DND-41 (cell line): ENCODE data around the gene PLCD1.

Source experiments
- ATAC-seq: fragments of 200-7000 bp; cut with Tn5 transposase; 3 replicates; pipeline ENCODE4 v1.9.1; 2021; ENCODE audit warnings: low read depth; ENCODE audit not compliant: insufficient read depth
- DNase-seq: peaks from one replicate; pipeline ENCODE4 v3.0.0-alpha.2; 2020
- H2AFZ ChIP-seq: 2 replicates; pipeline ENCODE4 v1.6.0; 2012; ENCODE audit warnings: low read depth, low read length
- H3K27ac ChIP-seq: 2 replicates; pipeline ENCODE4 v1.5.1; 2012; ENCODE audit warnings: low read length, inconsistent platforms
- H3K27me3 ChIP-seq: fragments of 200-600 bp; sonication (generic); 2 replicates; pipeline ENCODE4 v1.6.0; 2012; ENCODE audit warnings: low read length, mild to moderate bottlenecking, inconsistent platforms; ENCODE audit not compliant: insufficient read depth, poor library complexity
- H3K36me3 ChIP-seq: 2 replicates; pipeline ENCODE4 v1.5.1; 2012; ENCODE audit warnings: low read length, inconsistent platforms; ENCODE audit not compliant: insufficient read depth
- H3K4me1 ChIP-seq: 2 replicates; pipeline ENCODE4 v1.5.1; 2012; ENCODE audit warnings: mild to moderate bottlenecking, low read length; ENCODE audit not compliant: insufficient read depth
- H3K4me2 ChIP-seq: 2 replicates; pipeline ENCODE4 v1.6.0; 2012; ENCODE audit warnings: mild to moderate bottlenecking, moderate library complexity, low read length, inconsistent platforms; ENCODE audit not compliant: insufficient read depth
- H3K4me3 ChIP-seq, 2 experiments: fragments of 200-600 bp in 1 of 2; shearing (Covaris generic) in 1 of 2; 2 replicates each; pipeline ENCODE4 v1.5.1; 2012 to 2016; ENCODE audit warnings: inconsistent platforms in 2 of 2, low read length in 2 of 2, mild to moderate bottlenecking in 2 of 2, low read depth in 1 of 2, moderate library complexity in 1 of 2
- H3K79me2 ChIP-seq: 2 replicates; pipeline ENCODE4 v1.6.0; 2012; ENCODE audit warnings: low read length, inconsistent platforms; ENCODE audit not compliant: insufficient read depth
- H3K9ac ChIP-seq: 2 replicates; pipeline ENCODE4 v1.6.0; 2012; ENCODE audit warnings: low read depth, mild to moderate bottlenecking, inconsistent platforms, low read length, moderate library complexity
- H3K9me3 ChIP-seq: 2 replicates; pipeline ENCODE4 v1.5.1; 2012; ENCODE audit warnings: low read length, moderate library complexity, mild to moderate bottlenecking, inconsistent platforms; ENCODE audit not compliant: insufficient read depth, severe bottlenecking
- H4K20me1 ChIP-seq: 2 replicates; pipeline ENCODE4 v1.6.0; 2012; ENCODE audit warnings: low read length; ENCODE audit not compliant: insufficient read depth
- CTCF ChIP-seq: IDR thresholded peaks from 2 replicates; pipeline ENCODE4 v1.5.1; 2012; ENCODE audit warnings: borderline replicate concordance, low read length, moderate library complexity, mild to moderate bottlenecking; ENCODE audit not compliant: poor library complexity, severe bottlenecking; ENCODE audit errors: extremely low read depth
- EZH2 ChIP-seq: IDR thresholded peaks from 3 replicates; pipeline ENCODE4 v1.6.1; 2012; ENCODE audit warnings: borderline replicate concordance, low read depth, mild to moderate bottlenecking, moderate library complexity, low read length, inconsistent platforms; ENCODE audit not compliant: severe bottlenecking

Gene PLCD1

GRCh38 chr3:37987751-37988179 lies 41.7 kb downstream of the PLCD1 start:
- Histone ChIP-seq H3K79me2 (no peaks in the 10 kb centered on the region), H3K36me3 (peaks cover 14% of the 10 kb centered on the region), H3K4me2 (no peak overlapping the region), H3K4me3 (no peak overlapping the region), H3K9ac (no peak overlapping the region), H3K27ac (no peak overlapping the region), H3K9me3 (no peaks in the 10 kb centered on the region), H3K27me3 (no peaks in the 10 kb centered on the region), H4K20me1 (no peaks in the 10 kb centered on the region), H2AFZ (no peak overlapping the region), H3K4me1 (no peaks in the 10 kb centered on the region)
- ATAC-seq (no peak), DNase-seq (no peak)
- TF ChIP-seq EZH2, result no peak
- no peak for TF ChIP-seq CTCF

- Histone ChIP-seq H3K4me2 (no peak overlapping the region), H2AFZ (no peak overlapping the region), H3K9ac (no peak overlapping the region), H3K36me3 (peaks cover 19% of the 10 kb centered on the region), H3K4me1 (no peaks in the 10 kb centered on the region), H3K9me3 (no peaks in the 10 kb centered on the region), H3K27me3 (no peaks in the 10 kb centered on the region), H3K4me3 (no peak overlapping the region), H3K27ac (no peak overlapping the region), H3K79me2 (no peaks in the 10 kb centered on the region), H4K20me1 (no peaks in the 10 kb centered on the region)
- ATAC-seq (no peak), DNase-seq (no peak)
- TF ChIP-seq CTCF, result no peak
- no peak for TF ChIP-seq EZH2
Measured at GRCh38 chr3:37987315-37987697, 42.1 kb downstream of the PLCD1 start.

- peak; percentile 30; the same call in 1 of the 3 replicates for ATAC-seq
- H3K4me1 ChIP-seq, result no peaks in the 10 kb centered on the region
- H3K4me2 ChIP-seq, result no peak overlapping the region
- no peak overlapping the region for H2AFZ ChIP-seq
- no peak overlapping the region for H3K4me3 ChIP-seq
- no peak for TF ChIP-seq CTCF
- no peak overlapping the region for H3K27ac ChIP-seq
- H3K36me3 ChIP-seq, result peaks cover 25% of the 10 kb centered on the region
- H4K20me1 ChIP-seq, result no peaks in the 10 kb centered on the region
- H3K79me2 ChIP-seq, result no peaks in the 10 kb centered on the region
- no peaks in the 10 kb centered on the region for H3K9me3 ChIP-seq
- no peak overlapping the region for H3K9ac ChIP-seq
- DNase-seq, result no peak
- H3K27me3 ChIP-seq, result no peaks in the 10 kb centered on the region
Measured at GRCh38 chr3:37986479-37987314, 42.7 kb downstream of the PLCD1 start.
